Activated B cell treated with CpG ODN at 0.5 μM for 24 hours (primary cell): ENCODE results near the gene VGLL3. TPM values are rescaled to one million over a fixed set of nuclear protein-coding genes. Genes with fewer than 3 reads are reported as not detected.

Source experiments
- ATAC-seq: fragments of 200-7000 bp; cut with Tn5 transposase; one replicate; pipeline ENCODE4 v1.10.0; 2021; ENCODE audit warnings: low read depth, mild to moderate bottlenecking, moderate library complexity
- CTCF ChIA-PET: fragments of 350-600 bp; sonication (Branson Sonifier 250); formaldehyde crosslinking; loops from one replicate; lab custom pipeline; 2021; ENCODE audit warnings: antibody characterized with exemption; lab: Charles Lee
- POLR2A ChIA-PET: fragments of 350-600 bp; sonication (Branson Sonifier 250); formaldehyde crosslinking; loops from one replicate; lab custom pipeline; 2021; ENCODE audit warnings: antibody characterized with exemption; lab: Charles Lee
- DNase-seq: peaks from one replicate; pipeline ENCODE4 v3.0.0; 2022
- H3K27ac Mint-ChIP-seq: one replicate; pipeline ENCODE4 v1.8.0; 2020; ENCODE audit warnings: mixed read lengths
- H3K27me3 Mint-ChIP-seq: one replicate; pipeline ENCODE4 v1.8.0; 2021; ENCODE audit warnings: mixed read lengths
- H3K36me3 Mint-ChIP-seq: one replicate; pipeline ENCODE4 v1.8.0; 2021; ENCODE audit warnings: low read depth, mixed read lengths
- H3K4me1 Mint-ChIP-seq: one replicate; pipeline ENCODE4 v1.8.0; 2021; ENCODE audit warnings: mixed read lengths
- H3K4me3 Mint-ChIP-seq: one replicate; pipeline ENCODE4 v1.8.0; 2020; ENCODE audit warnings: mild to moderate bottlenecking, mixed read lengths
- H3K9me3 Mint-ChIP-seq: one replicate; pipeline ENCODE4 v1.8.0; 2020; ENCODE audit warnings: mixed read lengths
- CTCF ChIP-seq: fragments of 200-600 bp; IDR thresholded peaks from one replicate; pipeline ENCODE4 v1.8.0; 2022; ENCODE audit warnings: antibody characterized with exemption, mild to moderate bottlenecking
- intact Hi-C: fragments of 100-400 bp; cut with micrococcal nuclease; formaldehyde crosslinking; loops from one replicate; pipeline ENCODE4 v1.15.1; 2024
- total RNA-seq: library from RNA; stranded (reverse); gene quantifications from 2 replicates; pipeline ENCODE4 v1.2.3, GENCODE V29; 2022

VGLL3 gene
- total RNA-seq, 1 donor from 2014 or later, result not detected

GRCh38 chr3:86913160-86913559 lies 77.8 kb downstream of the VGLL3 start:
- Mint-ChIP-seq H3K4me3 (no peak overlapping the region), H3K36me3 (no peaks in the 10 kb centered on the region), H3K4me1 (no peaks in the 10 kb centered on the region), H3K27me3 (no peaks in the 10 kb centered on the region), H3K9me3 (no peaks in the 10 kb centered on the region), H3K27ac (no peak overlapping the region)
- POLR2A ChIA-PET, result no interaction called here
- no peak for DNase-seq
- no peak for TF ChIP-seq CTCF
- CTCF ChIA-PET, result no interaction called here
- ATAC-seq, result no peak
- intact Hi-C loops, result no loop called here

DNA sequence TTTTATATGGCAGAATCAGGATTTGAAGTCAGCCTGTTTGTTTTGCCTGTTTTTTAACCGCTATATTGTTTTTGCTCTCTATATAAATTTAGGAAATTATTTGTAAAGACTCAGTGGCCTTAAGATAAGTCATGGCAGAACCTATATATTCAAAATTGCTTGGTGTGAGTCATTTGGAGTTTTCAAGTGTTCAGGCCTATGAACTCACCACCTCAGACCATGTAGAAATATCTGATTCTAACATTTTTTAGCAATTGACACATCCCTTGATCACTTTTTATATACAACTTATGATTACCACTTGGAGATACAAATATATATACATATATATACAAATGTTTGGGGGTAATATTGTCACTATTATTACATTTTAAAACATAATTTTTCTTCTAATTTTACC lies 95.7 kb downstream of the VGLL3 start:
- no peak for DNase-seq
- no peak for TF ChIP-seq CTCF
- ChIA-PET POLR2A (no interaction called here), CTCF (no interaction called here)
- ATAC-seq, result no peak
- Mint-ChIP-seq H3K27ac (no peak overlapping the region), H3K4me1 (no peaks in the 10 kb centered on the region), H3K9me3 (no peaks in the 10 kb centered on the region), H3K4me3 (no peak overlapping the region), H3K36me3 (no peaks in the 10 kb centered on the region), H3K27me3 (no peaks in the 10 kb centered on the region)
- intact Hi-C loops, result no loop called here

DNA sequence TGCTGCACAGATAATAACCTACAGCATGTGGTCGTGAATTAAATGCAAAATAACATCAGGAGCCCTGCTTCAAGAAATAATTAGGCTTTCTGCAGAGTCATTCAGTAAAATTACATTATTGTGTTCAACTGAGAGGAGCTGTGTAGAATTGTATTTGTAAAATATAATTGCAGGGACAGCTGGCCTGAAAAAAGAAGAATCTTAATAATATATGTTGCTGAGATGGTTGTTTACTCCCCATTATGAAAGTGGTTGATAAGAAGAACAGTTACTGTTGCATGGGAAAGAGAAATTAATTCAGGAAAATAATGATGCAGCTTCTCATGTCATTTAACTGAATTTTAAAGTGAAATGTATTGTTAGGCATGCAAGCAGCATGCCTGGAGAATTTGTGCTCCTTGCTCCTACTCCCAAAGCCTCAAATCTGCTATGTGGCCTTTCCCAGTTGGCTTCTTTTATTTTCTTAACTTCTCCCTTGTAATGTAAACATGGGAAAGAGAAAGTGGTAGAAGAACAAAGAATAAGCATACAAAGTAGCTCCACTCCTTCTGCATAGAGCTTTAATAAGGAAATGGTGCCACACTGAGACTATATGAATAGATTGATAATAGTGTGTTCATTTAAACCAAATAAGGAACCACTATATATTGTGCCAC lies 100.1 kb downstream of the VGLL3 start:
- ChIA-PET CTCF (no interaction called here), POLR2A (no interaction called here)
- no peaks in the 10 kb centered on the region for H3K27me3 Mint-ChIP-seq
- H3K4me1 Mint-ChIP-seq, result no peaks in the 10 kb centered on the region
- no peaks in the 10 kb centered on the region for H3K36me3 Mint-ChIP-seq
- H3K4me3 Mint-ChIP-seq, result no peak overlapping the region
- H3K9me3 Mint-ChIP-seq, result no peaks in the 10 kb centered on the region
- TF ChIP-seq CTCF, result no peak
- intact Hi-C loops, result no loop called here
- no peak overlapping the region for H3K27ac Mint-ChIP-seq
- ATAC-seq (no peak), DNase-seq (no peak)

Other genes starting within 250 kb of the VGLL3 start
- gene CHMP2B, start 236.2 kb upstream of the VGLL3 start, total RNA-seq, result 21.7 and 26.8 TPM in 2 replicates